ENCODE measurements around the gene CDK18. TPM values are rescaled to one million over a fixed set of nuclear protein-coding genes. Genes with fewer than 3 reads are reported as not detected.

Gene CDK18
- polyA plus RNA-seq, 1 donor (not counting 4 experiments of a cell fraction or from before 2014, with no cell fraction given): 10.9 TPM

DNA sequence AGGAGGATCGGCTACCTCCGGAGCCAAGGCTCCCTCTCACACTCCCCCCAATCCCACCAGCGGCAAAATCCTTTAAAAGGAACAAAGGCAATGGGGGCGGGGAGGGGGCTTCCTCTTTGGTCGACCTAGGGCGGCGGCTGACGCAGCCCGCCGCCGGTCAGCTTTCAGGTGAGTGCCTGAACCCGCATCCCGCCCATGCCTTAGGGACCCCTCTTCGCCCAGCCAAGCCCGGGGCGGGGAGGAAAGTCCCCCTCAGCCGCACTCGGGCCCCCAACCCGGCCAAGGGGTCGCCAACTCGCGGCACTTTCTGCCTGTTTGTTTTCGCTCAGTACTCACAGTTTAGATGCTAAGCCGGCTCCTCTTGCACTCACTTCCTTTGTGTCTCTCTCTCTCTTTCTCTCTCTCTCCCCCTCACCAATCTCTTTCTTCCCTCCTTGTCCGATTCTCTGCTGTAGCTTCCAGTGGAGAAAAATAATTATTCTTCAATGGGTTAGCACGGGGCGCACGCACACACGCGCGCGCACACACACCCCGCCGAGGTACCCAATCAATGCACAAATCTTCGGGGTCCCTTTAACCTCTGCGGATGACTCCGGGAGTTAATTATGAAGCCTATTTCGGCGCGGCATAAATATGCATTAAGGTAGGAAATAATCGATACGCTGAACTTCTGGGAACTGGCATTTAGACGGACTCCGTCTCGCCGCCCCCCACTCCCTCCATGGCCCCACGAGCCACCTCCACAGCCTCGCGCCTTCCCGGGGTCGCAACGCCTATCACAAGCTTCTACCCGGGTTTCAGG lies 48.7 kb upstream of the CDK18 start, which contains the start of gene BLACAT1:
TSS of gene BLACAT1 (minus strand) at position 465 of the 802 bp plus-strand sequence.
- no peaks in the 10 kb centered on the region for H3K9me3 ChIP-seq (ENCODE audit: control insufficient read depth, low read depth, low read length)
- peak within 1 kb of the TSS; percentile 21 to 60 (median 43) for H3K4me3 ChIP-seq (ENCODE audit: control insufficient read depth in 2 of 3, extremely low read depth in 1 of 3, insufficient read depth in 2 of 3, low read depth in 1 of 3, low read length in 3 of 3)
- no peak within 1 kb of the TSS for H2AFZ ChIP-seq (ENCODE audit: control insufficient read depth, low read length)
- H3K4me2 ChIP-seq (ENCODE audit: control insufficient read depth, extremely low read depth, insufficient read depth, low read depth, low read length): peak within 1 kb of the TSS; percentile 85
- no peaks in the 10 kb centered on the region for H4K20me1 ChIP-seq (ENCODE audit: control insufficient read depth, extremely low read depth, insufficient read depth, low read length)
- no peaks in the 10 kb centered on the region for H3K79me2 ChIP-seq (ENCODE audit: control insufficient read depth, insufficient read depth, low read length)
- TF ChIP-seq, protein P1, sequence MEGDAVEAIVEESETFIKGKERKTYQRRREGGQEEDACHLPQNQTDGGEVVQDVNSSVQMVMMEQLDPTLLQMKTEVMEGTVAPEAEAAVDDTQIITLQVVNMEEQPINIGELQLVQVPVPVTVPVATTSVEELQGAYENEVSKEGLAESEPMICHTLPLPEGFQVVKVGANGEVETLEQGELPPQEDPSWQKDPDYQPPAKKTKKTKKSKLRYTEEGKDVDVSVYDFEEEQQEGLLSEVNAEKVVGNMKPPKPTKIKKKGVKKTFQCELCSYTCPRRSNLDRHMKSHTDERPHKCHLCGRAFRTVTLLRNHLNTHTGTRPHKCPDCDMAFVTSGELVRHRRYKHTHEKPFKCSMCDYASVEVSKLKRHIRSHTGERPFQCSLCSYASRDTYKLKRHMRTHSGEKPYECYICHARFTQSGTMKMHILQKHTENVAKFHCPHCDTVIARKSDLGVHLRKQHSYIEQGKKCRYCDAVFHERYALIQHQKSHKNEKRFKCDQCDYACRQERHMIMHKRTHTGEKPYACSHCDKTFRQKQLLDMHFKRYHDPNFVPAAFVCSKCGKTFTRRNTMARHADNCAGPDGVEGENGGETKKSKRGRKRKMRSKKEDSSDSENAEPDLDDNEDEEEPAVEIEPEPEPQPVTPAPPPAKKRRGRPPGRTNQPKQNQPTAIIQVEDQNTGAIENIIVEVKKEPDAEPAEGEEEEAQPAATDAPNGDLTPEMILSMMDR (optimal IDR thresholded peaks at IDR 0.05 in 1 of 3, IDR thresholded peaks at IDR 0.05 in 1 of 3, conservative IDR thresholded peaks at IDR 0.05 in 1 of 3; ENCODE audit: extremely low read depth in 1 of 3, insufficient read depth in 2 of 3, low read length in 3 of 3): no peak
- TF ChIP-seq EZH2 (IDR thresholded peaks at IDR 0.05; ENCODE audit: low read length): peak; percentile 82
- no peak for DNase-seq (ENCODE audit: low read depth, low spot score)
- no peak within 1 kb of the TSS for H3K27ac ChIP-seq (ENCODE audit: control insufficient read depth, insufficient read depth, low read length)
- H3K9me1 ChIP-seq (ENCODE audit: control insufficient read depth, extremely low read depth, insufficient read depth, low read length): no peaks in the 10 kb centered on the region
- no peak within 1 kb of the TSS for H3K9ac ChIP-seq (ENCODE audit: control insufficient read depth, extremely low read depth, insufficient read depth, low read length)
- dilution Hi-C loops (cut with MboI; ENCODE audit: extremely low pct_ligation_motif_present, low sequenced_read_pairs): no loop called here
- no peaks in the 10 kb centered on the region for H3K36me3 ChIP-seq (ENCODE audit: control insufficient read depth in 2 of 2, extremely low read depth in 1 of 2, insufficient read depth in 2 of 2, low read length in 2 of 2)
- H3K4me1 ChIP-seq (ENCODE audit: control insufficient read depth, extremely low read depth, insufficient read depth, low read length): peaks cover 30% of the 10 kb centered on the region
- H3K27me3 ChIP-seq (ENCODE audit: control insufficient read depth, extremely low read depth, insufficient read depth, low read length): peaks cover 48% of the 10 kb centered on the region
- no peak for FAIRE-seq

DNA sequence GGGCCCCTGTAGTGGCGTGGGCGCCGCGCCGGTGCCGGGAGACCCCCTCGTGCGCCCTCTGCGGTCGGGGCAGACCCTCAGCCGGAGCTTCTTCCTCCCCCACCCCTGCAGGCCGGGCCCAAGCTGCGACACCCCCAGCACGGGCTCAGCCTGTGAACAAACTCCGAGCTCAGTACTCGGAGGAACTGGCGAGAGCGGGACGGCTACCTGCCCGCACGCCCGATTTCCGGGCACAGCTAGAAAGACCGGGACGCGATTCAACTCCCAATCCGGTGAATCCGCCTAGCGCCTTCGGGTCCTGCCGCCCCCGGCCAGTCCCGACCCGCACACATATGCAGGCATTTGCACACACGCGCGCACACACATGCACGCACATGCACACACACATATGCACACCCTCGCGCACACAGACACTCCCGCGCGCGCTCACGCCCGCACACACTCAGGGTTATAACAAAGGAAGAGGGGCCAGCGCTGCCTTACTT lies 48.0 kb upstream of the CDK18 start:
- peaks cover 51% of the 10 kb centered on the region for H3K27me3 ChIP-seq (ENCODE audit: control insufficient read depth, extremely low read depth, insufficient read depth, low read length)
- peaks cover 23% of the 10 kb centered on the region for H3K4me1 ChIP-seq (ENCODE audit: control insufficient read depth, extremely low read depth, insufficient read depth, low read length)
- H3K9me3 ChIP-seq (ENCODE audit: control insufficient read depth, low read depth, low read length): no peaks in the 10 kb centered on the region
- DNase-seq (ENCODE audit: low read depth, low spot score): no peak
- peak overlapping the region; percentile 21 to 60 (median 43) for H3K4me3 ChIP-seq (ENCODE audit: control insufficient read depth in 2 of 3, extremely low read depth in 1 of 3, insufficient read depth in 2 of 3, low read depth in 1 of 3, low read length in 3 of 3)
- TF ChIP-seq, protein P1 (optimal IDR thresholded peaks at IDR 0.05 in 1 of 3, IDR thresholded peaks at IDR 0.05 in 1 of 3, conservative IDR thresholded peaks at IDR 0.05 in 1 of 3; ENCODE audit: extremely low read depth in 1 of 3, insufficient read depth in 2 of 3, low read length in 3 of 3): no peak
- peak; percentile 88 for TF ChIP-seq EZH2 (IDR thresholded peaks at IDR 0.05; ENCODE audit: low read length)
- no peak for FAIRE-seq
- H3K9me1 ChIP-seq (ENCODE audit: control insufficient read depth, extremely low read depth, insufficient read depth, low read length): no peaks in the 10 kb centered on the region
- H2AFZ ChIP-seq (ENCODE audit: control insufficient read depth, low read length): no peak overlapping the region
- no peaks in the 10 kb centered on the region for H3K36me3 ChIP-seq (ENCODE audit: control insufficient read depth in 2 of 2, extremely low read depth in 1 of 2, insufficient read depth in 2 of 2, low read length in 2 of 2)
- no peak overlapping the region for H3K9ac ChIP-seq (ENCODE audit: control insufficient read depth, extremely low read depth, insufficient read depth, low read length)
- dilution Hi-C loops (cut with MboI; ENCODE audit: extremely low pct_ligation_motif_present, low sequenced_read_pairs): no loop called here
- no peak overlapping the region for H3K27ac ChIP-seq (ENCODE audit: control insufficient read depth, insufficient read depth, low read length)
- peak overlapping the region; percentile 85 for H3K4me2 ChIP-seq (ENCODE audit: control insufficient read depth, extremely low read depth, insufficient read depth, low read depth, low read length)
- no peaks in the 10 kb centered on the region for H4K20me1 ChIP-seq (ENCODE audit: control insufficient read depth, extremely low read depth, insufficient read depth, low read length)
- H3K79me2 ChIP-seq (ENCODE audit: control insufficient read depth, insufficient read depth, low read length): no peaks in the 10 kb centered on the region

Data from keratinocyte (primary cell).